Panc1 (cell line): ENCODE data around the gene POLE3. TPM values are rescaled to one million over a fixed set of nuclear protein-coding genes. Genes with fewer than 3 reads are reported as not detected.

Experiments
- ATAC-seq: fragments of 200-7000 bp; cut with Tn5 transposase; 2 replicates; pipeline ENCODE4 v1.9.1; 2020; ENCODE audit warnings: mild to moderate bottlenecking, moderate library complexity
- BruUV-seq: library from RNA; stranded (reverse); fragments of 400-500 nt; replicated peaks from 2 replicates; lab custom pipeline; 2021; lab: Mats Ljungman, UMichigan
- CTCF ChIA-PET: fragments of 300-600 bp; sonication (Branson Sonifier 250); formaldehyde crosslinking; loops from one replicate; lab custom pipeline; 2022; ENCODE audit warnings: antibody characterized with exemption; lab: Charles Lee
- POLR2A ChIA-PET: fragments of 300-600 bp; sonication (Branson Sonifier 250); formaldehyde crosslinking; loops from one replicate; lab custom pipeline; 2022; ENCODE audit warnings: antibody characterized with exemption; lab: Charles Lee
- DNase-seq: peaks from one replicate; pipeline ENCODE4 v3.0.0-alpha.2; 2010; ENCODE audit warnings: low read depth, low spot score
- H3K27ac ChIP-seq: 2 replicates; pipeline ENCODE4 v1.5.1; 2011; ENCODE audit warnings: mild to moderate bottlenecking, low read length, inconsistent platforms
- H3K27me3 ChIP-seq: fragments of 200-500 bp; sonication (Bioruptor generic); 2 replicates; pipeline ENCODE4 v1.6.0; 2014; ENCODE audit warnings: low read length, inconsistent platforms; ENCODE audit not compliant: control insufficient read depth, insufficient read depth
- H3K36me3 ChIP-seq: fragments of 200-500 bp; sonication (Bioruptor generic); 2 replicates; pipeline ENCODE4 v1.5.1; 2014; ENCODE audit warnings: inconsistent platforms, mild to moderate bottlenecking, low read length, moderate library complexity; ENCODE audit not compliant: control insufficient read depth, insufficient read depth
- H3K4me1 ChIP-seq: 2 replicates; pipeline ENCODE4 v1.5.1; 2011; ENCODE audit warnings: inconsistent platforms, mild to moderate bottlenecking, low read length, moderate library complexity; ENCODE audit not compliant: control insufficient read depth, insufficient read depth
- H3K4me3 ChIP-seq, 2 experiments: 2 replicates each; pipeline ENCODE4 v1.5.1; 2011 to 2012; ENCODE audit warnings: low read depth in 2 of 2, low read length in 2 of 2, mild to moderate bottlenecking in 2 of 2, inconsistent platforms in 1 of 2, moderate library complexity in 1 of 2
- H3K9me3 ChIP-seq: fragments of 200-500 bp; sonication (Bioruptor generic); 2 replicates; pipeline ENCODE4 v1.5.1; 2014; ENCODE audit warnings: low read depth, mild to moderate bottlenecking, inconsistent platforms, low read length, moderate library complexity; ENCODE audit not compliant: control insufficient read depth, insufficient read depth
- POLR2AphosphoS5 ChIP-seq: IDR thresholded peaks from 2 replicates; pipeline ENCODE4 v1.6.1; 2012; ENCODE audit warnings: mild to moderate bottlenecking, low read depth, low read length, moderate library complexity
- SIN3A ChIP-seq: IDR thresholded peaks from 2 replicates; pipeline ENCODE4 v1.6.1; 2012; ENCODE audit warnings: low read depth, mild to moderate bottlenecking, low read length, moderate library complexity, borderline replicate concordance; ENCODE audit not compliant: insufficient read depth
- TCF7L2 ChIP-seq: IDR thresholded peaks from 2 replicates; pipeline ENCODE4 v1.6.1; 2011; ENCODE audit warnings: mild to moderate bottlenecking, low read depth, low read length, inconsistent platforms
- in situ Hi-C: cut with HindIII; loops from 2 replicates; pipeline ENCODE4 v1.10.0; 2016; ENCODE audit warnings: low sequenced_read_pairs, low pct_unique_long_range_greater_than_20kb
- intact Hi-C: fragments of 100-400 bp; cut with micrococcal nuclease; formaldehyde crosslinking; loops from one replicate; pipeline ENCODE4 v1.10.0; 2022; ENCODE audit not compliant: unreplicated experiment
- total RNA-seq: library from RNA; stranded (reverse); gene quantifications from one replicate; pipeline ENCODE4 v1.2.1, GENCODE V29; 2021; ENCODE audit not compliant: unreplicated experiment
- TF ChIP-seq, protein P1 (sequence below): fragments of 450-650 bp; IDR thresholded peaks from 2 replicates; pipeline ENCODE4 v1.5.1; 2017; ENCODE audit warnings: mild to moderate bottlenecking
- TF ChIP-seq, protein P2 (sequence below), 2 experiments: IDR thresholded peaks; 2 replicates each; pipeline ENCODE4 v1.6.1; 2011 to 2012; ENCODE audit warnings: low read depth in 2 of 2, control low read depth in 1 of 2, low read length in 1 of 2, mild to moderate bottlenecking in 1 of 2, moderate library complexity in 1 of 2; ENCODE audit not compliant: insufficient read depth in 1 of 2

POLE3 gene
- total RNA-seq, 1 experiment from 2014 or later, result 48.5 TPM

DNA sequence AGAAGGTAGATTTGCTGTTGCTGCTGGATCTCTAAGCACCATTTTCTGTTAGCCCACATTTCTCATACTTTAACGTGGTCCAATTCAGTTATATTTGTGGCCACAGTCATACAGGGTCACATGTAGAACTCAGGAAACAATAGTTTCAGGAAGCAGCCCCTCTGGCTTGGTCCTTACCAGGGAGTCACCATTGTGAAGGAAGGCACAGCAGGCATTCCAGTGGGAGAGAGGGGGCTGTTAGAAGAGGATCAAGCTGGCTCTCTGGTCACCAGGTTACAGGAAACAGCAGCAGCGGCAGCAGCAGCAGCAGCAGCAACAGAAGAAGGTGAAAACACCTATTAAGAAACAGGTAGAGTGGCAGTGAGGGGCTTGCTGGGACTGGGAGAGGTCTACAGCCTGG lies 14.6 kb upstream of the POLE3 start:
- POLR2A ChIA-PET, result no interaction called here
- ATAC-seq (no peak), DNase-seq (no peak)
- Histone ChIP-seq H3K27ac (no peak overlapping the region), H3K4me1 (no peaks in the 10 kb centered on the region), H3K4me3 (no peak overlapping the region), H3K9me3 (no peaks in the 10 kb centered on the region), H3K27me3 (no peaks in the 10 kb centered on the region), H3K36me3 (no peaks in the 10 kb centered on the region)
- CTCF ChIA-PET, result no interaction called here
- intact Hi-C loops (no loop called here), in situ Hi-C loops (no loop called here)
- TF ChIP-seq SIN3A (no peak), TCF7L2 (no peak), POLR2AphosphoS5 (no peak)
- TF ChIP-seq, protein P1, sequence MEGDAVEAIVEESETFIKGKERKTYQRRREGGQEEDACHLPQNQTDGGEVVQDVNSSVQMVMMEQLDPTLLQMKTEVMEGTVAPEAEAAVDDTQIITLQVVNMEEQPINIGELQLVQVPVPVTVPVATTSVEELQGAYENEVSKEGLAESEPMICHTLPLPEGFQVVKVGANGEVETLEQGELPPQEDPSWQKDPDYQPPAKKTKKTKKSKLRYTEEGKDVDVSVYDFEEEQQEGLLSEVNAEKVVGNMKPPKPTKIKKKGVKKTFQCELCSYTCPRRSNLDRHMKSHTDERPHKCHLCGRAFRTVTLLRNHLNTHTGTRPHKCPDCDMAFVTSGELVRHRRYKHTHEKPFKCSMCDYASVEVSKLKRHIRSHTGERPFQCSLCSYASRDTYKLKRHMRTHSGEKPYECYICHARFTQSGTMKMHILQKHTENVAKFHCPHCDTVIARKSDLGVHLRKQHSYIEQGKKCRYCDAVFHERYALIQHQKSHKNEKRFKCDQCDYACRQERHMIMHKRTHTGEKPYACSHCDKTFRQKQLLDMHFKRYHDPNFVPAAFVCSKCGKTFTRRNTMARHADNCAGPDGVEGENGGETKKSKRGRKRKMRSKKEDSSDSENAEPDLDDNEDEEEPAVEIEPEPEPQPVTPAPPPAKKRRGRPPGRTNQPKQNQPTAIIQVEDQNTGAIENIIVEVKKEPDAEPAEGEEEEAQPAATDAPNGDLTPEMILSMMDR, result no peak
- TF ChIP-seq, protein P2, sequence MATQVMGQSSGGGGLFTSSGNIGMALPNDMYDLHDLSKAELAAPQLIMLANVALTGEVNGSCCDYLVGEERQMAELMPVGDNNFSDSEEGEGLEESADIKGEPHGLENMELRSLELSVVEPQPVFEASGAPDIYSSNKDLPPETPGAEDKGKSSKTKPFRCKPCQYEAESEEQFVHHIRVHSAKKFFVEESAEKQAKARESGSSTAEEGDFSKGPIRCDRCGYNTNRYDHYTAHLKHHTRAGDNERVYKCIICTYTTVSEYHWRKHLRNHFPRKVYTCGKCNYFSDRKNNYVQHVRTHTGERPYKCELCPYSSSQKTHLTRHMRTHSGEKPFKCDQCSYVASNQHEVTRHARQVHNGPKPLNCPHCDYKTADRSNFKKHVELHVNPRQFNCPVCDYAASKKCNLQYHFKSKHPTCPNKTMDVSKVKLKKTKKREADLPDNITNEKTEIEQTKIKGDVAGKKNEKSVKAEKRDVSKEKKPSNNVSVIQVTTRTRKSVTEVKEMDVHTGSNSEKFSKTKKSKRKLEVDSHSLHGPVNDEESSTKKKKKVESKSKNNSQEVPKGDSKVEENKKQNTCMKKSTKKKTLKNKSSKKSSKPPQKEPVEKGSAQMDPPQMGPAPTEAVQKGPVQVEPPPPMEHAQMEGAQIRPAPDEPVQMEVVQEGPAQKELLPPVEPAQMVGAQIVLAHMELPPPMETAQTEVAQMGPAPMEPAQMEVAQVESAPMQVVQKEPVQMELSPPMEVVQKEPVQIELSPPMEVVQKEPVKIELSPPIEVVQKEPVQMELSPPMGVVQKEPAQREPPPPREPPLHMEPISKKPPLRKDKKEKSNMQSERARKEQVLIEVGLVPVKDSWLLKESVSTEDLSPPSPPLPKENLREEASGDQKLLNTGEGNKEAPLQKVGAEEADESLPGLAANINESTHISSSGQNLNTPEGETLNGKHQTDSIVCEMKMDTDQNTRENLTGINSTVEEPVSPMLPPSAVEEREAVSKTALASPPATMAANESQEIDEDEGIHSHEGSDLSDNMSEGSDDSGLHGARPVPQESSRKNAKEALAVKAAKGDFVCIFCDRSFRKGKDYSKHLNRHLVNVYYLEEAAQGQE (IDR thresholded peaks at IDR 0.05; ENCODE audit: insufficient read depth in 1 of 2, low read depth in 2 of 2, low read length in 1 of 2), result no peak
- no TSS peak for BruUV-seq

DNA sequence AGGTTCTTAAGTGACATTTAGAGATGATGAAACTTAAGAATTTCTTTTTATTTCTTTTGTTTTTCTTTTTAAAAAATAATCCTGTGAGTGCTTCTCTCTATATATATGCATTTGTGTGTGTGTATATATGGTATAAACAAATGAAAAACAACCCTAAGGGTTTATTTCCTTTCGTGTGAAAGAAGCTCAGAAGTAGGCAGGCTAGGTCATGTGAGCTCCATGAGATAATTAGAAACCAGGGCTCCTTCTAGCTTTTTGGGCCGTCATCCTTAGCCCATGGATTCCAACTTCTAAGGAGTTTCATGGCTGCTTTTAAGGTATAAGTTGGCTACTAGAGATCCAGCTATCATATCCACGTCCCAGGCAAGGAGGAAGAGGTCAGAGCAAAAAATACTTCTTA lies 11.3 kb upstream of the POLE3 start:
- Histone ChIP-seq H3K36me3 (no peaks in the 10 kb centered on the region), H3K27me3 (no peaks in the 10 kb centered on the region), H3K9me3 (no peaks in the 10 kb centered on the region), H3K27ac (no peak overlapping the region), H3K4me3 (no peak overlapping the region), H3K4me1 (no peaks in the 10 kb centered on the region)
- ChIA-PET CTCF (no interaction called here), POLR2A (no interaction called here)
- intact Hi-C loops, result no loop called here
- in situ Hi-C loops, result no loop called here
- BruUV-seq, result no TSS peak
- no peak for DNase-seq
- ATAC-seq, result no peak
- TF ChIP-seq SIN3A (no peak), POLR2AphosphoS5 (no peak), TCF7L2 (no peak)
- TF ChIP-seq, protein P1, result no peak
- TF ChIP-seq, protein P2 (IDR thresholded peaks at IDR 0.05; ENCODE audit: insufficient read depth in 1 of 2, low read depth in 2 of 2, low read length in 1 of 2), result no peak
